ENCODE measurements around the gene CDH18. TPM values are rescaled to one million over a fixed set of nuclear protein-coding genes. Genes with fewer than 3 reads are reported as not detected.

The CDH18 gene
- total RNA-seq, 4 donors from 2014 or later: 2.1 TPM; not detected in 3

DNA sequence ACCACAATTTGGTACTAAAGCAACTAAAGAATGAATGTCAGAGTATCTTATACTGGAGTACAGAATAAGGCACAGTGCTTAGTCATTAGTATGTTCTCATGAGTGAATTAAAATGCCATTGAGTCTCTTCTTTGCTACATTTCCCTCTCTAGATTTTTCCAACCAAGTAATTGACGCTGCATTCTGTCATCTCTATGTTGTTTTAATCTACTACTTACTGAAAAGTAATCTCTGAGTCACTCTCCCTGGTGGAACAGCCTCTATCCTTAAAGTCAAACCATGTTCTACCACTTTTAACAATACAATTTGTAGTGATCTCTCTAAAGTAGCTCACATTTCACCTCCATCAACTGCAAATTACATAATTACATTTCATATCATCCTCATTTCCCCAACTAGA lies 495.1 kb downstream of the CDH18 start:
- H3K4me1 ChIP-seq: no peaks in the 10 kb centered on the region
- H3K36me3 ChIP-seq: no peaks in the 10 kb centered on the region
- H3K9me3 ChIP-seq: no peaks in the 10 kb centered on the region
- DNase-seq: no peak
- TF ChIP-seq POLR2A (IDR thresholded peaks at IDR 0.05): no peak
- TF ChIP-seq, protein P1, sequence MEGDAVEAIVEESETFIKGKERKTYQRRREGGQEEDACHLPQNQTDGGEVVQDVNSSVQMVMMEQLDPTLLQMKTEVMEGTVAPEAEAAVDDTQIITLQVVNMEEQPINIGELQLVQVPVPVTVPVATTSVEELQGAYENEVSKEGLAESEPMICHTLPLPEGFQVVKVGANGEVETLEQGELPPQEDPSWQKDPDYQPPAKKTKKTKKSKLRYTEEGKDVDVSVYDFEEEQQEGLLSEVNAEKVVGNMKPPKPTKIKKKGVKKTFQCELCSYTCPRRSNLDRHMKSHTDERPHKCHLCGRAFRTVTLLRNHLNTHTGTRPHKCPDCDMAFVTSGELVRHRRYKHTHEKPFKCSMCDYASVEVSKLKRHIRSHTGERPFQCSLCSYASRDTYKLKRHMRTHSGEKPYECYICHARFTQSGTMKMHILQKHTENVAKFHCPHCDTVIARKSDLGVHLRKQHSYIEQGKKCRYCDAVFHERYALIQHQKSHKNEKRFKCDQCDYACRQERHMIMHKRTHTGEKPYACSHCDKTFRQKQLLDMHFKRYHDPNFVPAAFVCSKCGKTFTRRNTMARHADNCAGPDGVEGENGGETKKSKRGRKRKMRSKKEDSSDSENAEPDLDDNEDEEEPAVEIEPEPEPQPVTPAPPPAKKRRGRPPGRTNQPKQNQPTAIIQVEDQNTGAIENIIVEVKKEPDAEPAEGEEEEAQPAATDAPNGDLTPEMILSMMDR (IDR thresholded peaks at IDR 0.05): no peak
- H3K27me3 ChIP-seq: no peaks in the 10 kb centered on the region
- no peak overlapping the region for H3K27ac ChIP-seq
- no peak overlapping the region for H3K4me3 ChIP-seq
- intact Hi-C loops (cut with DNase I; ENCODE audit: low total_unique reads): no loop called here

DNA sequence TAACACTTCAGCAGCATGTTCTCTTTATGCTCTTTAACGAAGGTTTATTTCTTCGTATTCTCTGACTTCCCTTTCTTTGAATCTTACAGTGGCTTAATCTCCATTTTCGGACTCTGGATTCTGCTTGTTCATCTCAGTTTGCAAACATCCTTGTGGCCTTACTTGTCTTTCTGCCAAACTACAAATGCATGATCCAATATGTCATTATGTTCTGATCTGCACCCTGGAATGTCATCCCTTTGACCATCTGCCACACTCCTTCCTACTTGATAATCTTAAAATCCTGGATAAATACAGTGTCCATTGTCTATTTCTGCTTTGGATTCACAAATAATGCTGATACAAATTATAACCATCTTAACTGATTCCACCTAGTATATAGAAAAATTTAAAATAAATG lies 499.2 kb downstream of the CDH18 start:
- intact Hi-C loops (cut with DNase I; ENCODE audit: low total_unique reads): no loop called here
- TF ChIP-seq POLR2A (IDR thresholded peaks at IDR 0.05): no peak
- no peak overlapping the region for H3K4me3 ChIP-seq
- H3K27ac ChIP-seq: no peak overlapping the region
- DNase-seq: no peak
- H3K36me3 ChIP-seq: no peaks in the 10 kb centered on the region
- H3K27me3 ChIP-seq: no peaks in the 10 kb centered on the region
- H3K9me3 ChIP-seq: no peaks in the 10 kb centered on the region
- no peaks in the 10 kb centered on the region for H3K4me1 ChIP-seq

DNA sequence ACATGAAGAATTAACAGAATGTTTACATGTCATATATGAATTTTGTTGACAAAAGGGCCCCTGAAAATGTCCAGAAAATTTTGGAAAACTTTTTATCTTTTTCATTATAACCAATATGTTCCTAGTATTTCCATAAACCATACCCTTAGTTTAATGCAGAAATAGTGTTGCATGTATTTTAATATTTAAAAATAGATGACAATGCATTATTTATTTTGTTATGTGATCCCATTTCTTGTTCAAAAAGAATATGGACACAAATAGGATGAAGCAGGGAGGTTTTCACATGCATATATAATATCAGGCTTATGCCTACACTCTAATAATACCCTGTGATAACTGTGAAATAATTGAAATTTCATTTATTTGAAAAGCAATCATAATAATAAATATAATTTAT lies 500.5 kb downstream of the CDH18 start:
- no peak for DNase-seq
- TF ChIP-seq, protein P1 (IDR thresholded peaks at IDR 0.05): no peak
- no peak for TF ChIP-seq POLR2A (IDR thresholded peaks at IDR 0.05)
- H3K4me3 ChIP-seq: no peak overlapping the region
- no peak overlapping the region for H3K27ac ChIP-seq
- no peaks in the 10 kb centered on the region for H3K4me1 ChIP-seq
- H3K9me3 ChIP-seq: no peaks in the 10 kb centered on the region
- no peaks in the 10 kb centered on the region for H3K36me3 ChIP-seq
- intact Hi-C loops (cut with DNase I; ENCODE audit: low total_unique reads): no loop called here
- no peaks in the 10 kb centered on the region for H3K27me3 ChIP-seq

DNA sequence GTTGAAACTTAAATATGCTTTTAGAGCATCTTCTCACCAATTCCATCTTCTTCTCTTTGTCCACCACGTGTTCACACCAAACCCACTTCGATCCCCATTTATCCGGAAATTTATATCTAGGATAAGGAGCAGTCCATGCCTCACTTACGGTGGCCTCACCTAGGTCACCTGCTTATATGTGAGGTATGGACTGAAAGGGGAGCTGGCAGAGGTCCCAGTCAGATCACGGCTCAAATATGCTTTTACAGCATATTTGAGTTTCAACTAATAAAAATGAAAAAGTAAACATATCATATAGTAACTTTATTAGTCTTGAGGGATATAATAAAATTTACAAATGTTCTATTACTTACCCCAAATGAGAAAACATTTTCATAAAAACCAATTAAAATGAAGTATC lies 508.4 kb downstream of the CDH18 start:
- Histone ChIP-seq H3K4me1 (no peaks in the 10 kb centered on the region), H3K27ac (no peak overlapping the region), H3K9me3 (no peaks in the 10 kb centered on the region), H3K4me3 (no peak overlapping the region), H3K27me3 (no peaks in the 10 kb centered on the region), H3K36me3 (no peaks in the 10 kb centered on the region)
- DNase-seq: no peak
- no peak for TF ChIP-seq POLR2A (IDR thresholded peaks at IDR 0.05)
- TF ChIP-seq, protein P1 (IDR thresholded peaks at IDR 0.05): no peak
- intact Hi-C loops (cut with DNase I; ENCODE audit: low total_unique reads): no loop called here

DNA sequence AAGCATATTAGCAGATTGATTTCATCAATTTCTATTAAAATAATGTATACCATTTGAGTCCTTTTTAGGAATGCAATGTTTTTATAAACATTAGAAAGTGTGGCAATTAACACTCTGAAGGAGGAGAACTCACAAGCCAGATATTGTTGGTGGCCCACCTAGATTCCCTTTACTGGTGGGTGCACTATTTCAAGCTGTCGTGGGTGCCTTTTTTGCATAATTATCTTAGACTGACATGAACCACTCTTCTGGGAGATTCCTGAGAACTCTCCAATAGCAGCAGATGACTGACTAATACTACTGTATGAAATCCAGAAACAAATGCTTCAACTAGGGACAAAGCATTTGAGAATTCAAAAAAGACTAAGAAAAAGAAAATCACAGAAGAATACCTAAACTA lies 526.0 kb downstream of the CDH18 start:
- no peaks in the 10 kb centered on the region for H3K36me3 ChIP-seq
- no peaks in the 10 kb centered on the region for H3K9me3 ChIP-seq
- H3K4me1 ChIP-seq: no peaks in the 10 kb centered on the region
- no peaks in the 10 kb centered on the region for H3K27me3 ChIP-seq
- DNase-seq: no peak
- no peak overlapping the region for H3K4me3 ChIP-seq
- TF ChIP-seq, protein P1 (IDR thresholded peaks at IDR 0.05): no peak
- no peak for TF ChIP-seq POLR2A (IDR thresholded peaks at IDR 0.05)
- no peak overlapping the region for H3K27ac ChIP-seq
- intact Hi-C loops (cut with DNase I; ENCODE audit: low total_unique reads): no loop called here

DNA sequence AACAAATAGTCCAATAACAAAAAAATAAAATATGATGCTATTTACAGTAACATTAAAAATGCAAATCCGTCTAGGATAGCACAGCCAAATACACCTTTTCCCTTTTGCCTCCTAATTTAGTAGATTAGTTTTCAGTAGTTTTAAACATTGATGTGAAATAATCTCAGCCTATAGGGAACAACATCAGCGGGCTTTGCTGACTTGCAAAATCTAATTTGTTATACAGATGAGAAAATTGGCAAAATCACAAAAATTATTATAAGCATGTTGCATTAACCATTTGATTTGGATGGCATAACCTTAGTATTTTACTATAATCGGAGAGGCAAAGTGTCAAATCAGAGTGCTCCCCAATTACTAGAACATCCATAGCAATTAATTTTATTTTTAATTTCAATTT lies 563.5 kb downstream of the CDH18 start:
- Histone ChIP-seq H3K4me3 (no peak overlapping the region), H3K27me3 (no peaks in the 10 kb centered on the region), H3K27ac (no peak overlapping the region), H3K9me3 (no peaks in the 10 kb centered on the region), H3K36me3 (no peaks in the 10 kb centered on the region), H3K4me1 (no peaks in the 10 kb centered on the region)
- no peak for DNase-seq
- intact Hi-C loops (cut with DNase I; ENCODE audit: low total_unique reads): no loop called here
- TF ChIP-seq, protein P1 (IDR thresholded peaks at IDR 0.05): no peak
- no peak for TF ChIP-seq POLR2A (IDR thresholded peaks at IDR 0.05)

Measured in uterus (tissue), 4 donors.